D341Med (cell line): ENCODE data around the gene FAF1.
A peak's percentile ranks its signal among the peaks of the same experiment; 100 is the strongest.

ENCODE experiments used
- DNase-seq: peaks from one replicate; pipeline ENCODE4 v3.0.0; 2012; ENCODE audit warnings: low spot score

Gene FAF1

DNA sequence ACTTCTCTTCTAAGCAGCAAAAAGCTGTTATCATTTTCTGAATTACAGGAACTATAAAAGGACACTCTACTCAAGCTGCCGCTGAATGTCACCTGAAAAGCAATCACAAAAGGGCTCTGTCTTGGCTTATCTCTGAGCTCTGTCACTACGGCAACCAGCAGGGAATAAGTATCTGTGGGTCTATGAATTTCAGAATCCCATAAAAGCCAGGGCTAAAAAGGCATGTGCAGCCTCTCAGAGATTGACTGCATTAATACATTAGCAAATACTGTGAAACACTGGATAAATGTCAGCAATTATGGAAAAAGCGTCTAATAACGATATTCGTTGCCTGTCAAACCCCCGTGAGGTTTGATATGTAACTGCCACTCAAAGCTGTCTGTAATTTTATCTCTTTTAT is 326.6 kb downstream of the FAF1 start:
- DNase-seq, result peak; percentile 31

DNA sequence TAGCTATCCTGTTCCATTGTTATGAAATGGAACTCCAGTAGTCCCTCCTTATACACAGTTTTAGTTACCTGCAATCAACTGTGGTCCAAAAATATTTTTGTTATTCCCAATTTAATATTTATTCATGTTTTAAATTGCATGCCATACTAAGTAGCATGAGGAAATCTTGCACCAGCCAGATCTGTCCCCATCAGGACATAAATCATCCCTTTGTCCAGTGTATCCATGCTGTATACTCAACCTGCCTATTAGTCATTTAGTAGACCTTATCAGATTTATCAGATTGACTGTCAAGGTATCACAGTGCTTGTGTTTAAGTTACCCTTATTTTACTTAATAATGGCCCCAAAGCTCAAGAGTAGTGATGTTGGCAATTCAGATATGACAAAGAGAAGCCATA is 328.9 kb downstream of the FAF1 start:
- DNase-seq, result no peak

DNA sequence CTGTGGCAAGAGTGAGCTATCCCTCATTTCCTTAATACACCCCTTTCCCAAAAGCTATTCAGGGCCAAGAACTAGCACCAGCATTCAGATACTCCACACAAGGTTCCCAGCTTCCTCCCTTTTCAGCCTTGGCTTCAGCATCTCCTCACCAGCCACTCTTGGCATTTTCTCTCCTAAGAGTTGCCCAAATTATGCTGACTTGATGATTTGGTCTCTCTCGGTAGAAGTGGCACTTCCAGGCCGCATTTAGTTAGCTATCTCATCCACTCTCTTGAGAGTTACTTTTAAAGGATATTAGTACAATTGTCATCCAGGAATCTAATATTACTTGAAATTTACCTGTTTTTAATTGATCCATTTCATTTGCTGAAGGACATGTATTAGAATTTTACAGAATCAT is 337.8 kb downstream of the FAF1 start:
- no peak for DNase-seq

DNA sequence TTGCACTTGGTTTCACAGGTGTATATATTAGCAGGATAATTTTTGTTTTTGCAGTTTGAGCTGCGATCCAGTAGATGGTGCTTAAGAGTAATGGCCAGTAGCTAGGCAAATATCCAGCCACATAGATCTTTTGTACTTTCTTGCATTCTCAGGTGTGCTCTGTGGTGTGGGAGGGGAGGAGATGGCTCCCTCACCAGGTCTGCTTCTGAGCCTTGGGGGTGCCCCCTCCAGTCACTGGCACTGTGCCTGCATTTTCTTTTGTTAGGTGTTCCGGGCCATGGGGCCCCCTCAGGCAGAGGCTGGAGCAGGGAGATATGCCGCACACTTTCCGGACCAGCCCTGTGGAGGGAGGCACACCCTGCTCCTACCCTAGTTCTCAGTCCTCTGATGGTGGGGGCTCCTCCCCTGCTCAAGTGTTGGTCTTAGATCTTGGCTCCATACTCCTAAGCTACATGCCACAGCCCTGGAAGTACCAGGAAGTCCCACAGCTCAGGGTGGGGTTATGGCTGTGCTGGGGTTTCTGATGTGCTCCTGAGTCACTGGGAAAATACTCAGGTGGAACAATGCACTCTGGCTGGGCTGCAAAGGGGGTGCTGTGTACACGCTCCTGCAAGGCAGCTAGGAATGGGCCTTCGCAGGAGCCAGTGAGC is 339.3 kb downstream of the FAF1 start:
- DNase-seq, result peak; percentile 41

DNA sequence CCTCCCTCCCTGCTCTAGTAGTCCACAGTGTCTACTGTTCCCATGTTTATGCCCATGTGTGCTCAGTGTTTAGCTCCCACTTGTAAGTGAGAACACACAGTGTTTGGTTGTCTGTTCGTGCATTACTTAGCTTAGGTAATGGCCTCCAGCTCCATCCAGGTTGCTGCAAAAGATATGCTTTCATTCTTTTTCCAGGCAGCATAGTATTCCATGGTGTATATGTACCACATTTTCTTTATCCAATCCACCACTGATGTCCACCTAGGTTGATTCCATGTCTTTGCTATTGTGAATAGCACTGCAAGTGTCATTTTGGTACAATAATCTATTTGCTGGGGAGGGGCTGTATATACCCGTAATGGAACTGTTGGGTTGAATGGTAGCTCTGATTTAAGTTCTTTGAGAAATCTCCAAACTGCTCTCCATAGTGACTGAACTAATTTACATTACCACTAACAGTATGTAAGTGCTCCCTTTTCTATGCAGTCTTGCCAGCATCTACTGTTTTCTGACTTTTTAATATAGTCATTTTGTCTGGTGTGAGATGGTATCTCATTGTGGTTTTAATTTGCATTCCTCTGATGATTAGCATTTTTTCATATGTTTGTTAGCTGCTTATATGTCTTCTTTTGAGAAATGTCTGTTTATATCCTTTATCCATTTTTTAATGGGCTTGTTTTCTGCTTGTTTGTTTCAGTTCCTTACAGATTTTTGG is 344.9 kb downstream of the FAF1 start:
- no peak for DNase-seq

DNA sequence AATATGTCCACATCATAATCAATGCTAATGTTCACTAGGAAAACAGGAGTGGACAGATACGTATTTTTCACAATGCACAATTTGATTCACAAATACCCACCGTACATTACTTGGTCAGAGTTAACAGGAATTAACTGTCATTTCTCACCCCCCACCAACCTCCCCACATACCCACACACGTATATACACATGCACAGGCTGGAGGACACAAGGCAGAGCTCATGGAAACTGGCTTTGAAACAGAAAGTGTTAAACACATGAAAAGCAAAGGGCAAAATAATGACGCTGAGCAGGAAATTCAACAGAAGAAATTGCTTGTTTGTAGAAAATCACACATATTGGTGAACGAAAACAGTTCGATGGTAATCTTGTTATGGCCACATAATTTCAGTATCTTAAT is 348.4 kb downstream of the FAF1 start:
- DNase-seq, result no peak

DNA sequence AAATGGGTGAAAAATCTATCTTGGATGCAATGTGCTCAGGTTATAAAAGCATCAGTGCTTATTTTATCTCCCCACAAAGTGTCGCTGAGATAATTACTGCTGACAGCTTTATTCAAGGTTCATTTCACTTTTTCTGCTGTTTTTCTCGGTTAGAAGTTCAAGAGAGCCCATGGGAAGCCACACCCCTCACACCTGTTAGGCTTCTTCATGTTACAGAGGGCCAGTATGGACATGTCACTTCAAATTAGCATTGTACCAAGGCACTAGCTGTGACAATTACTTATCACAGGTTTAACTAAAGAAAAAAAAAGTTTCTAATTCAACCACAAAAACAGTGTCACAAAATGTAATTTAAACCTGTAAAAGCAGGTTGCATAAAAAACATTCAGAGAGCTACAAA is 349.5 kb downstream of the FAF1 start:
- no peak for DNase-seq

DNA sequence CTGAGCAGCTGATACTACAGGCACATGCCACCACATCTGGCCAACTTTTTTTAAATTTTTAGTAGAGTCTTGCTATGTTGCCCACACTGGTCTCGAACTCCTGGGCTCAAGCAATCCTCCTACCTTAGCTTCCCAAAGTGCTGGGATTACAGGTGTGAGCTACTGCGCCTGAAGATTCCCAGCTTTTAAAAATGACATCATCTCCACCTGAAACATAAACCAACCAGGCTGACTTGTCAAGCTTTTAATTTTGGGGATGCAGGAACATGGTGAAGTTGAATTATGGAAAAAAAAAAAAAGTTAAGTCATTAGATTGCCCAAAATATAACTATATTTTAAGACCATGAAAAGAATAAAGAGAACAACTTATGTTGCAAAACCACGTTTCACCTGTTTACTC is 350.6 kb downstream of the FAF1 start:
- DNase-seq, result no peak

DNA sequence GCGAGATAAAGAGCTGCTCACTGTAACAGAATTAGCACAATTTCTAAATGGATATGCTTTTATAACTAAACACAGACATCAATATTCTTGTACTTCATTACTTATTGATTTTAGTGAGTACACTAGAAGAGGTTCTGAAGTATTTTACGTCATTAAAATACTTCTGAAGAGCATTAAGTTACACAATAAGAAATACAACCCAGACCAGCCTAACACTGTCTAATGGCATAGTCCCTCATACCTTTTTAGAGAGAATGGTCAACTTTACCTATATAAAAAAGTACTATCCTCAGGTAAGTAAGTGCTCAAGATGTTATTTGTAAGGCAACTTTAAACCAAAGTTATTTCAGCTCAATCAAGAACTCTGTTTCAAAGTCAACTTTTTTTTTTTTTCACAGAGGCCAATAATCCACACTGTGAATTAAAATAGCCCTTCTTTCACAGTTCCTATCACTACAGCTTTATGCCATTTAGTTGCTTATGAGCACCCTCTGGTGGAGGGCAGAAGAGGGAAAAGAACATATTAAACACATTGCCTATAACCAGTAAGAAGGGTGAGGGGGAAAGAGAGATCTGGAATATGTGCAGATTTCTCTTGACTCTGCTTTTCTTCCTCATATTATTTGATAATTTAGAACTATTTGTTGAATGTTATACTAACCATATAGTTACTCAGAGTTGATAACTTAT is 354.7 kb downstream of the FAF1 start:
- DNase-seq, result peak; percentile 41

DNA sequence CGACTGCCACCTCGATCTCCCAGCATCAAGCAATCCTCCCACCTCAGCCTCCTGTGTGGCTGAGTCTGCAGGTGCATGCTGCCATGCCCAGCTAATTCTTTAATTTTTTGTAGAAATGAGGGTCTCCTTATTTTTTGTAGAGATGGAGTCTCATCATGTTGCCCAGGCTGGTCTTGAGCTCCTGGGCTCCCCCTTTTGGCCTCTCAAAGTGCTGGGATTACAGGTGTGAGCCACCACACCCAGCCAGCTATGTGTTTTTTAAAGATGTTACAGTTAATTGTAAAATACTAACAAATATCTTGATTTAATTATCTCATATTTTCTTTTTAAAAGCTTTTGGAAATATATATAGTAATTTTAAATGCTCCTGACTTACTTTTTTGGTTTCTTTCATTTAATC is 355.5 kb downstream of the FAF1 start:
- DNase-seq, result no peak

DNA sequence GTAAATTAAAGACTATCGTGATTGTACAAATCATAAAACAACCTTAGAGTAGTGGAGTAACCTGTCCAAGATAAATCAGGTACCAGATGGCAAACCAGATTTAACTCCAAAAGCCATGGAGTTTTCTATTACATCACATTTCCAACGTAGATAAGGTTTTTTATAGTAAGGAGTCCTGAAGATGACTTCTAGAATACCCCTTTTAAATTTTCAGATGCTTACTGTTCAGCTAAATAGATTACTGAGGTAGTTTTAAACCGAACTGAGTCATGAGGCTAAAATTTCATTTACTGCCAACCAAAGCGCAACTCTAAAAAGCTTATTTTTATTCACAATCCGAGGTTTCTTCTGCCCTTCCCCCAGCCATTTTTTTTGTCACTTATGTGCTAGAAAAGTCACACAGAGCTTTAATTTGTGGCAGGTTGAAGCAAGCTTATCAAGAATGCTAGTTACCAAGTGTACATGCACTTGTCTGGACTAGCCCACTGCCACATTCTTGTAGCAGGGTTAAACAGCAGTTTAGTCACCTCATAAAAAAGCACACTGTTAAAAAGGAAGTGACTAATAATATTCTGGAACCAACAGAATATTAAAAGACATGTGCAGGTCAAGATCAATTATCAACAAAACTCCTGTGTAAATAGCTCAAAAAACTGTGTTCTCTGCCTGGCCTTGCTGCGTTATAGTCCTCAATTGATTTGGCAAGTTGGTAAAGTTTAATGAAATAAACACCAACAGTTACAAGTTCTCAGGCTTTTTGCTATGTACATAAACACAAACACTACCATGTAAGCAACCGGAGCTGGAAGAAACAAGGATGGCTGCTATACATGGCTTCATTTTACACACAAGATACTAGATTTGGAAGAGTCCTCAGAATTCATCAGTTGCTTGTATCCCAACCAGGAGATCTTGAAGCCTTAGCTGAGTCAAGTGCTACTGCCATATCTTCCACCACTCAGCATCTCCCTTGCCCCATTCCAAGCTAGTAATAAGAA is 356.5 kb downstream of the FAF1 start:
- no peak for DNase-seq

DNA sequence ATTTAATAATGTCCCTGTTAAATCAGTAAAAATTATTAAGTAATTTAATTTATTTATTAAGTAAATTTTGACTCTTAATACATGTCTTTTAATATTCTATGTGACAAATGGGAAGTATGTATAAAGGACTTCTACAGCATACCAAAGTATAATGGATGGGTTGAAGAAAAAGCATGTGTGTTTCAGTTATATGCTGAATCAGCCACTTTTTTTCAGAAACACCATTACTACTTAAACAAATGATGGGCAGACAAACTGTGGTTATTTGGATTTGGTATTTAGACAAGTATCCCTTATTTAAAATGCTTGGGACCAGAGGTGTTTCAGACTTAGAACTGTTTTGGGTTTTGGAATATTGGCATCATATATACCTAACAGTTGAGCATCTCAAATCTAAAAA is 360.5 kb downstream of the FAF1 start:
- DNase-seq, result no peak

DNA sequence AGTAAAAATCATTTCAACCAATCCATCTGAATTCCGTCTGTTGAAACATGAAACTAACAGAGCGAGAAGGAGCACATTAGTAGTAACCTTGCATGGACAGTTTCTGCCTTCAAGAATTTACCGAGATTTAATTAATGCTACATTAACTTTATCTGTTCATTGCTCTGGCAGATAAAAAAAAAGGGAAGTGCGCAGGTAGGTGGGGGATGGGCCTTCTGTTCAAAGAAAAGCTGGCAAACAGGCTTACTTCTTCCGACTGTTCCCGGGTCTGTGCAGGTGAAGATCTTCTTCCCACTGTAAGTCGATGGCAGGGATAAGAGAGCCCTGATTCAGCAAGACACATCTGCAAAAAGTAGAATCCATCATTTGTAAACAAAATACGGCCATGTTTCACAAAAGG is 364.2 kb downstream of the FAF1 start:
- DNase-seq, result no peak

DNA sequence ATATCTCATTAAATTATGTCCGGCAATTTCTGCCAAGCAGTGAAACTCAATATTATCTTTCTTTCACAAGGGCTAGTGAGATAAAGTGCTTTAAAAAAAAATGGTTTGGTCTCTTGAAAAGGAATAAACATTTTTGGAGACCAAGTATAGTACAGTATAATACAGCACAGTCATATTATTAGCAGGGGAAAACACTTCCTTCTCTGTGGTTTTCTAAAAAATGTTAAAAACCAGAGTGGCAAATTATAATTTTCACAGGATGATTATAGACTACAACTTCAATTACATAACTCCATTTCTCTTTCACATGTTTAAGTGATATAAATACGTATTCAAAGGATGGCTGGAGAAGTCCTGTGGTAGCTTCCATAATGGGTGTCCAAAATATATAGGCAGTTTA is 366.6 kb downstream of the FAF1 start:
- no peak for DNase-seq

DNA sequence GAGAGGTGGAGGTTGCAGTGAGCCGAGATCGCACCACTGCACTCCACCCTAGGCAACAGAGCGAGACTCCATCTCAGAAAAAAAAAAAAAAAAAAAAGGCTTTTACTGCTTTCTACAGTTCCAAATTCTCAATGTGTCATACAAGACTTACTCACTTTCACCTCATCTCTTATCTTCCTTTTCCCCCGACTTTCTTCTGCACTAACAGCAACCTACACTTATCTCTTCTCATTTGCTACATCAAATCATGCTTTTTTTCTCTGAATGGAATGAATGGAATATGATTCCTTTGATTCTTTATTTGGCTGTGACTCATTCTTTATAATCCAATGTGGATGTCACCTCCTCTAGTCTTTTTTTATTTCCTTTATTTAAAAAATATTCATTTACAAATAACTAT is 368.5 kb downstream of the FAF1 start:
- DNase-seq, result no peak

DNA sequence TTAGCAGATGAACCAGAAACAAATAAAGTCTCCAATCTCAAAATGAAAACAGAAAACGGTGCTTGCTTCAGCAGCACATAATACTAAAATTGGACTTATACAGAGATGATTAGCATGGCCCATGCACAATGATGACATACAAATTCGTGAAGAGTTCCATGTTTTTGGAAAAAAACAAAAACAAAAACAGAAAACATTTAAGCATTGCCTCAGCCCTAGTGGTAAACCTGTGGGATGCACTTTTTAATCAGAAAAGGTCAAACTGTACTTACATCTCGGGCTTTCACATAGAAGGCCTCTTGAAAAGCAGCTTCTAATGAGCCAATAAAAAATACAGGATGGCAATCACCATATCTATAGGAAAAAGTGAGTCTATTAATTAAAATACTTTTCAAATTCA is 377.7 kb downstream of the FAF1 start:
- DNase-seq, result no peak

DNA sequence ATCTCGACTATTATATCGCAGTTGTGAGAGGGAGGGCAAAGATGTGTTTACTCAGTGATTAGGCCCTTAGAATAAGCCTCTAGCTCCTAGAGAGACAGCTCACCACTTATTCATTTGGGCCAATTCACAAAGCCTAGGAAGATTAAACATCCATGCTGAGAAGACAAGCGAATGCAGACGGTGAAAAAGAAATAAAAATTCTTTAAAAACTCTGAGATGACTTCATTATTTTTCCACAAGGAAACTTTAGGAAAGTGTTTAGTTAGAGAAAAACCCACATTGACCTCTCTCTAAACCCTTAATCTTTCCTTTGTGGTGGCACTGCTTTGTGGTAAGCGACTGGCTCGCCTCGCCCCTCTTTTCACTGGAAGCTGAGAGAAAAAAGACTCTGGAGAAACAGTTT is 390.0 kb downstream of the FAF1 start:
- DNase-seq, result no peak

DNA sequence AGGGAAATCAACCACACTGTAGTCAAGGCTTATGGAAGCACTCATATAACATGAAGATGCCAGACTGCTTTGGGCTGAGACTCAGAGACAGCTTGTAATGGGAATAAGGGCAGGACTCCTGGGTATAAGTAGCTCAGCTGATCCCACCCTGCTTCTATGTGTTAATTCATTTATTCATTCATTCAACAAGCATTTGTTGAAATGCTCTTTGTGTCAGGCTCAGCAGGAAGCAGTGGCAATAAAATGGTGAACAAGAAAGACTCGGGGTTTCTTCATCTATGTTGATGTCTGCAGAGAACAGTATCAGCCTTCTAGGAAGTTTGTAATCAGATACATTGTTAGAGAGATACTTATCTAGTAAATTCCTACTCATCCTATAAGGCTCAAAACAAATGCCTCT is 391.3 kb downstream of the FAF1 start:
- no peak for DNase-seq

DNA sequence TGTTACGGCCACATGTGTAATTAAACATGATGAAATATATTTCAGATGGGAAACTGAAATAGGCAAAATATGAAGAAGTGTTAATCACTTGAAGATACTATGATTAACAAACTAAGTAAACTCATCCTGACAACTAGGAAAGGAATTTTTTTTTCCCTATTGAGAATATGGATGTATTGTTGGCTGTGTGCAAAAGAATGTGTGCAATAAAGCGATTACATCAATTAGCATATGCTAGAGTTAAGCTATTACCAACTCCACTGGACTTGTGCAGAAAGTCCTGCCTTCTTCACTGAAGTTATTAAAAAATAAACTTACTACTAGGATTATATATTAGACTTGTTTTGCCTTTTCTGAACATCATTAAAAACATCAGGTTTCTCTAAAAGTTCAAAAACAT is 393.7 kb downstream of the FAF1 start:
- no peak for DNase-seq

DNA sequence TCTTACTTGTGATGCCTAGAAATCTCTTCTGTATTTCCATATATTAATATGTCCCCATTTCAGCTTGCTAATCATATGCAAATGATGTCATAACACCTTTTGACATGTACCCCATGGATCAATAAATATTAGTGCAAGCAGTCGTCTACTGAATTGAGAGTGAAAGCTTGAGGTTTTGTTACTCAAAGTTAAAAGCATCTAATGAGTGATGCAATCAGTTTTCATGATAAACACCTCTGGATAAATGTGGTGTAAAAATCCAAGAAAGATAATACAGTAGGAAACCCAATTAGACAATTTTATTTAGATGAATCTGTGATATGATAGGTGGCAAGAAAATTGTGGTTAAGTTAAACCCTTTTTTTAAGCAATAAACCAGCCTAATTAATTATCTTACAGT is 395.6 kb downstream of the FAF1 start:
- no peak for DNase-seq

DNA sequence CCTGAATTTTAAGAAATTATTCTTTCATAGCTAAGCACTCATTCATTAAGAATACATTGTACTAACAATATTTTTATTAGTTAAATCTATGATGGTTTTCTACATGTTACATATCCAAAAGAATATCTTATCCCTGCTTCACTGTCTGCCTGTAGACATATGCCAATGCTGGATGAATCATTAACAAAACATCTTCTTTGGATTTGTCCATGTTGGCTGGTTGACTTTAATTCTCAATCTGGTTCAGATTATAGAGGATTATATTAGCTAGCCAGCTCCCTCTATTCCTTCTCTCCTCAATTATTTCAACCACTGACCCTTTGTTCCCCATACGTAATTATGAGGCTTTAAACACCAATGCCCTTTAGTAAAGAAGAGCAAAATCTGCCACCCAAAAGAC is 398.0 kb downstream of the FAF1 start:
- no peak for DNase-seq

DNA sequence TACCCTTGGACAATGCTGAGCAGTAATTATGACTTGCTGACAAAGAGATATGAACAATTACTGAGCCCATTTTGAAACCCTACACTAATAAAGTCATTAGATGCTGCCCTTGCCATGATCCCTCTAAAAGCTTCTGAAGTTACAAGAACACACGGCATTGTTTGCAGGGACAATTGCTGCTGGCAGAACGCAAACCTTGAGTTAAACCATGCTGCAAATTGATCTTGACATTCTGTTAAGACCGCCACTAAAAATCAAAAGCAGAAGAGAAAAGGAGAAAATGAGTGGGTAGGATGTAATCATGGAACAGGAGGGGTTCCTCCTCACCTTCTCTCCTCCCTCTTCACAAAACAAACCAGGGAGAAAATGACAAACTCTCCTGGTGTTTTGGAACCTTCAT is 400.6 kb downstream of the FAF1 start:
- DNase-seq, result no peak
